Measurements from ENCODE around the gene GABRB3. TPM values are rescaled to one million over a fixed set of nuclear protein-coding genes. Genes with fewer than 3 reads are reported as not detected.

Gene GABRB3
- polyA plus RNA-seq, 3 donors: 5.7 to 7.8 (median 7.0) TPM

GRCh38 chr15:26648676-26649075 lies 124.2 kb downstream of the GABRB3 start:
- DNase-seq (ENCODE audit: extremely low read depth in 1 of 11, low read depth in 9 of 11, low spot score in 4 of 11): no peak

- no peak for DNase-seq (ENCODE audit: extremely low read depth in 1 of 11, low read depth in 9 of 11, low spot score in 4 of 11)
Observed at GRCh38 chr15:26644948-26645347, 127.9 kb downstream of the GABRB3 start.

- no peak for DNase-seq (ENCODE audit: extremely low read depth in 1 of 11, low read depth in 9 of 11, low spot score in 4 of 11)
Observed at GRCh38 chr15:26641144-26641543, 131.7 kb downstream of the GABRB3 start.

GRCh38 chr15:26640601-26641000 lies 132.3 kb downstream of the GABRB3 start:
- no peak for DNase-seq (ENCODE audit: extremely low read depth in 1 of 11, low read depth in 9 of 11, low spot score in 4 of 11)

GRCh38 chr15:26639966-26640365 lies 132.9 kb downstream of the GABRB3 start:
- DNase-seq (ENCODE audit: extremely low read depth in 1 of 11, low read depth in 9 of 11, low spot score in 4 of 11): no peak

- DNase-seq (ENCODE audit: extremely low read depth in 1 of 11, low read depth in 9 of 11, low spot score in 4 of 11): no peak
Observed at GRCh38 chr15:26635614-26636013, 137.3 kb downstream of the GABRB3 start.

- no peak for DNase-seq (ENCODE audit: extremely low read depth in 1 of 11, low read depth in 9 of 11, low spot score in 4 of 11)
Observed at GRCh38 chr15:26635105-26635504, 137.8 kb downstream of the GABRB3 start.

- DNase-seq (ENCODE audit: extremely low read depth in 1 of 11, low read depth in 9 of 11, low spot score in 4 of 11): no peak
Observed at GRCh38 chr15:26634319-26634718, 138.5 kb downstream of the GABRB3 start.

GRCh38 chr15:26632500-26632899 lies 140.4 kb downstream of the GABRB3 start:
- DNase-seq (ENCODE audit: extremely low read depth in 1 of 11, low read depth in 9 of 11, low spot score in 4 of 11): no peak

- DNase-seq (ENCODE audit: extremely low read depth in 1 of 11, low read depth in 9 of 11, low spot score in 4 of 11): no peak
Observed at GRCh38 chr15:26631894-26632293, 141.0 kb downstream of the GABRB3 start.

GRCh38 chr15:26630857-26631256 lies 142.0 kb downstream of the GABRB3 start:
- no peak for DNase-seq (ENCODE audit: extremely low read depth in 1 of 11, low read depth in 9 of 11, low spot score in 4 of 11)

- DNase-seq (ENCODE audit: extremely low read depth in 1 of 11, low read depth in 9 of 11, low spot score in 4 of 11): peak in 5 of 11 donors; percentile 12 to 42 (median 26)
Observed at GRCh38 chr15:26628879-26629529, 143.9 kb downstream of the GABRB3 start.

GRCh38 chr15:26628071-26628470 lies 144.8 kb downstream of the GABRB3 start:
- no peak for DNase-seq (ENCODE audit: extremely low read depth in 1 of 11, low read depth in 9 of 11, low spot score in 4 of 11)

GRCh38 chr15:26624128-26624527 lies 148.7 kb downstream of the GABRB3 start:
- DNase-seq (ENCODE audit: extremely low read depth in 1 of 11, low read depth in 9 of 11, low spot score in 4 of 11): no peak

- DNase-seq (ENCODE audit: extremely low read depth in 1 of 11, low read depth in 9 of 11, low spot score in 4 of 11): no peak
Observed at GRCh38 chr15:26623071-26623470, 149.8 kb downstream of the GABRB3 start.

- peak in 6 of 11 donors; percentile 3 to 32 (median 14) for DNase-seq (ENCODE audit: extremely low read depth in 1 of 11, low read depth in 9 of 11, low spot score in 4 of 11)
Observed at GRCh38 chr15:26621816-26622215, 151.1 kb downstream of the GABRB3 start.

- no peak for DNase-seq (ENCODE audit: extremely low read depth in 1 of 11, low read depth in 9 of 11, low spot score in 4 of 11)
Observed at GRCh38 chr15:26620528-26621458, 152.1 kb downstream of the GABRB3 start.

- DNase-seq (ENCODE audit: extremely low read depth in 1 of 11, low read depth in 9 of 11, low spot score in 4 of 11): no peak
Observed at GRCh38 chr15:26615927-26616302, 157.0 kb downstream of the GABRB3 start.

GRCh38 chr15:26615188-26615926 lies 157.5 kb downstream of the GABRB3 start:
- DNase-seq (ENCODE audit: extremely low read depth in 1 of 11, low read depth in 9 of 11, low spot score in 4 of 11): no peak

GRCh38 chr15:26614734-26615133 lies 158.1 kb downstream of the GABRB3 start:
- DNase-seq (ENCODE audit: extremely low read depth in 1 of 11, low read depth in 9 of 11, low spot score in 4 of 11): no peak

Measured in renal cortex interstitium (tissue), 11 donors.